Neuron (in vitro differentiated cells): ENCODE results near the gene ADAMTS17.

ENCODE experiments used
- H2AFZ ChIP-seq: one replicate; pipeline ENCODE4 v1.6.1; 2013; ENCODE audit warnings: low read depth, mild to moderate bottlenecking, inconsistent platforms, low read length, moderate library complexity
- H3K27me3 ChIP-seq: one replicate; pipeline ENCODE4 v1.6.1; 2013; ENCODE audit warnings: low read length; ENCODE audit not compliant: insufficient read depth
- H3K36me3 ChIP-seq: one replicate; pipeline ENCODE4 v1.6.1; 2013; ENCODE audit warnings: low read length; ENCODE audit not compliant: insufficient read depth
- H3K4me1 ChIP-seq: one replicate; pipeline ENCODE4 v1.6.1; 2013; ENCODE audit warnings: low read length; ENCODE audit not compliant: insufficient read depth
- H3K4me3 ChIP-seq: 2 replicates; pipeline ENCODE4 v1.5.1; 2013; ENCODE audit warnings: mild to moderate bottlenecking, low read length, moderate library complexity
- H3K9me3 ChIP-seq: one replicate; pipeline ENCODE4 v1.6.1; 2013; ENCODE audit warnings: low read length

The ADAMTS17 gene

GRCh38 chr15:100311154-100311625 is 30.6 kb downstream of the ADAMTS17 start:
- Histone ChIP-seq H3K36me3 (no peaks in the 10 kb centered on the region), H3K4me3 (no peak overlapping the region), H2AFZ (no peak overlapping the region), H3K4me1 (no peaks in the 10 kb centered on the region), H3K9me3 (no peaks in the 10 kb centered on the region), H3K27me3 (peaks cover 3% of the 10 kb centered on the region)

GRCh38 chr15:100310513-100311153 is 31.1 kb downstream of the ADAMTS17 start:
- Histone ChIP-seq H3K4me3 (no peak overlapping the region), H2AFZ (no peak overlapping the region), H3K9me3 (no peaks in the 10 kb centered on the region), H3K27me3 (peaks cover 3% of the 10 kb centered on the region), H3K4me1 (no peaks in the 10 kb centered on the region), H3K36me3 (no peaks in the 10 kb centered on the region)

GRCh38 chr15:100310041-100310405 is 31.8 kb downstream of the ADAMTS17 start:
- no peaks in the 10 kb centered on the region for H3K36me3 ChIP-seq
- no peak overlapping the region for H3K4me3 ChIP-seq
- no peaks in the 10 kb centered on the region for H3K9me3 ChIP-seq
- H2AFZ ChIP-seq = no peak overlapping the region
- H3K4me1 ChIP-seq = no peaks in the 10 kb centered on the region
- peaks cover 3% of the 10 kb centered on the region for H3K27me3 ChIP-seq

GRCh38 chr15:100309109-100310040 is 32.4 kb downstream of the ADAMTS17 start:
- H2AFZ ChIP-seq = no peak overlapping the region
- peaks cover 3% of the 10 kb centered on the region for H3K27me3 ChIP-seq
- no peaks in the 10 kb centered on the region for H3K9me3 ChIP-seq
- H3K36me3 ChIP-seq = no peaks in the 10 kb centered on the region
- H3K4me3 ChIP-seq = no peak overlapping the region
- no peaks in the 10 kb centered on the region for H3K4me1 ChIP-seq

- H3K9me3 ChIP-seq = no peaks in the 10 kb centered on the region
- H3K4me3 ChIP-seq = no peak overlapping the region
- no peak overlapping the region for H2AFZ ChIP-seq
- H3K27me3 ChIP-seq = peaks cover 3% of the 10 kb centered on the region
- no peaks in the 10 kb centered on the region for H3K4me1 ChIP-seq
- no peaks in the 10 kb centered on the region for H3K36me3 ChIP-seq
These were observed 33.2 kb downstream of the ADAMTS17 start for GRCh38 chr15:100308608-100309007.

GRCh38 chr15:100308213-100308600 is 33.6 kb downstream of the ADAMTS17 start:
- H3K9me3 ChIP-seq = no peaks in the 10 kb centered on the region
- peaks cover 3% of the 10 kb centered on the region for H3K27me3 ChIP-seq
- H3K4me3 ChIP-seq = no peak overlapping the region

GRCh38 chr15:100307241-100308212 is 34.2 kb downstream of the ADAMTS17 start:
- Histone ChIP-seq H2AFZ (no peak overlapping the region), H3K36me3 (no peaks in the 10 kb centered on the region)

More at GRCh38 chr15:100308213-100308600, 33.6 kb downstream of the ADAMTS17 start:
- no peaks in the 10 kb centered on the region for H3K4me1 ChIP-seq
- H2AFZ ChIP-seq = no peak overlapping the region
- H3K36me3 ChIP-seq = no peaks in the 10 kb centered on the region

GRCh38 chr15:100306098-100306497 is 35.7 kb downstream of the ADAMTS17 start:
- Histone ChIP-seq H3K27me3 (peaks cover 3% of the 10 kb centered on the region), H3K36me3 (no peaks in the 10 kb centered on the region), H3K9me3 (no peaks in the 10 kb centered on the region), H2AFZ (no peak overlapping the region), H3K4me3 (no peak overlapping the region), H3K4me1 (no peaks in the 10 kb centered on the region)

More at GRCh38 chr15:100307241-100308212, 34.2 kb downstream of the ADAMTS17 start:
- Histone ChIP-seq H3K9me3 (no peaks in the 10 kb centered on the region), H3K4me3 (no peak overlapping the region), H3K4me1 (no peaks in the 10 kb centered on the region), H3K27me3 (peaks cover 3% of the 10 kb centered on the region)

- H2AFZ ChIP-seq = no peak overlapping the region
- H3K4me1 ChIP-seq = no peaks in the 10 kb centered on the region
- no peaks in the 10 kb centered on the region for H3K9me3 ChIP-seq
- H3K36me3 ChIP-seq = no peaks in the 10 kb centered on the region
- H3K4me3 ChIP-seq = no peak overlapping the region
- no peaks in the 10 kb centered on the region for H3K27me3 ChIP-seq
These were observed 39.8 kb downstream of the ADAMTS17 start for GRCh38 chr15:100301910-100302431.

GRCh38 chr15:100298257-100298656 is 43.5 kb downstream of the ADAMTS17 start:
- Histone ChIP-seq H3K27me3 (no peaks in the 10 kb centered on the region), H2AFZ (no peak overlapping the region), H3K36me3 (no peaks in the 10 kb centered on the region), H3K4me1 (no peaks in the 10 kb centered on the region), H3K9me3 (no peaks in the 10 kb centered on the region), H3K4me3 (no peak overlapping the region)

GRCh38 chr15:100297812-100298211 is 44.0 kb downstream of the ADAMTS17 start:
- no peaks in the 10 kb centered on the region for H3K4me1 ChIP-seq
- no peak overlapping the region for H2AFZ ChIP-seq
- H3K36me3 ChIP-seq = no peaks in the 10 kb centered on the region
- H3K9me3 ChIP-seq = no peaks in the 10 kb centered on the region
- no peaks in the 10 kb centered on the region for H3K27me3 ChIP-seq
- no peak overlapping the region for H3K4me3 ChIP-seq

- no peaks in the 10 kb centered on the region for H3K27me3 ChIP-seq
- no peak overlapping the region for H3K4me3 ChIP-seq
- H2AFZ ChIP-seq = no peak overlapping the region
- no peaks in the 10 kb centered on the region for H3K4me1 ChIP-seq
- H3K9me3 ChIP-seq = no peaks in the 10 kb centered on the region
- no peaks in the 10 kb centered on the region for H3K36me3 ChIP-seq
These were observed 45.7 kb downstream of the ADAMTS17 start for GRCh38 chr15:100295939-100296565.
